K562 (cell line): ENCODE results near the gene PEPD. TPM values are rescaled to one million over a fixed set of nuclear protein-coding genes. Genes with fewer than 3 reads are reported as not detected.

ENCODE experiments used
- ATAC-seq: fragments of 200-7000 bp; cut with Tn5 transposase; 3 replicates; pipeline ENCODE4 v1.9.1; 2020; ENCODE audit warnings: moderate library complexity
- BruUV-seq: library from RNA; stranded (reverse); fragments of 400-500 nt; replicated peaks from 2 replicates; lab custom pipeline; 2021; lab: Mats Ljungman, UMichigan
- CTCF ChIA-PET: fragments of 300-600 bp; formaldehyde crosslinking; extraction: SDS; loops from one replicate; lab custom pipeline; 2021; ENCODE audit warnings: low intra/inter-chr PET ratio; lab: Yijun Ruan, JAX
- POLR2A ChIA-PET: fragments of 300-600, 350-650 bp; sonication (Branson Sonifier 250); formaldehyde crosslinking; extraction: SDS; loops from one replicate; lab custom pipeline; 2021; ENCODE audit warnings: antibody characterized with exemption, inconsistent platforms; lab: Yijun Ruan, JAX
- DNase-seq, 4 experiments: peaks; one replicate each; pipeline versions ENCODE4 v3.0.0 to v3.0.0-alpha.2; 2011 to 2018; ENCODE audit warnings: low spot score in 3 of 4, mixed read lengths in 3 of 4; ENCODE audit errors: extremely low read depth in 1 of 4
- FAIRE-seq: peaks from 2 replicates; lab custom pipeline; 2011; peaks lifted over from hg19 to GRCh38; lab: Jason Lieb, UNC
- H2AFZ ChIP-seq: 2 replicates; pipeline ENCODE4 v1.6.0; 2011; ENCODE audit warnings: low read depth, low read length, control low read depth, inconsistent platforms
- H3K27ac ChIP-seq: fragments of 200-600 bp; 3 replicates; pipeline ENCODE4 v1.8.0; 2011; ENCODE audit warnings: low read depth, mild to moderate bottlenecking, control low read depth, inconsistent platforms, low read length, moderate library complexity, mixed read lengths; ENCODE audit errors: extremely low read depth
- H3K27me3 ChIP-seq, 2 experiments: fragments of 300-600 bp in 1 of 2; 2 replicates in 1 of 2; 3 replicates in 1 of 2; pipeline versions ENCODE4 v1.6.0 to v1.8.0; 2011; ENCODE audit warnings: inconsistent platforms in 2 of 2, low read length in 2 of 2, mild to moderate bottlenecking in 1 of 2, mixed read lengths in 1 of 2, moderate library complexity in 1 of 2; ENCODE audit not compliant: control insufficient read depth in 2 of 2, insufficient read depth in 2 of 2
- H3K36me3 ChIP-seq: fragments of 300-600 bp; 3 replicates; pipeline ENCODE4 v1.8.0; 2011; ENCODE audit warnings: mild to moderate bottlenecking, low read length, inconsistent platforms; ENCODE audit not compliant: control insufficient read depth, insufficient read depth
- H3K4me1 ChIP-seq, 2 experiments: fragments of 200-600 bp in 1 of 2; replicated peaks in 1 of 2; 2 replicates in 1 of 2; 3 replicates in 1 of 2; pipeline versions ENCODE4 v1.5.1 to v1.8.0; 2011; ENCODE audit warnings: inconsistent platforms in 2 of 2, low read length in 2 of 2, mild to moderate bottlenecking in 1 of 2, mixed read lengths in 1 of 2, moderate library complexity in 1 of 2; ENCODE audit not compliant: control insufficient read depth in 2 of 2, insufficient read depth in 2 of 2
- H3K4me2 ChIP-seq: 2 replicates; pipeline ENCODE4 v1.6.1; 2011; ENCODE audit warnings: low read length, control low read depth, inconsistent platforms, mixed read lengths; ENCODE audit not compliant: insufficient read depth
- H3K4me3 ChIP-seq: fragments of 200-600 bp; sonication (generic), shearing (Covaris generic); 2 replicates; pipeline ENCODE4 v1.5.1; 2016; ENCODE audit warnings: control low read depth, inconsistent platforms
- H3K79me2 ChIP-seq: fragments of 200-600 bp; 3 replicates; pipeline ENCODE4 v1.8.0; 2011; ENCODE audit warnings: low read length, inconsistent platforms; ENCODE audit not compliant: control insufficient read depth, insufficient read depth
- H3K9ac ChIP-seq, 2 experiments: 2 replicates each; pipeline versions ENCODE4 v1.6.0 to v1.6.1; 2011; ENCODE audit warnings: low read depth in 2 of 2, low read length in 2 of 2, control low read depth in 1 of 2, inconsistent platforms in 1 of 2, mild to moderate bottlenecking in 1 of 2, mixed read lengths in 1 of 2; ENCODE audit not compliant: insufficient read depth in 1 of 2
- H3K9me1 ChIP-seq: one replicate; pipeline ENCODE4 v1.6.0; 2011; ENCODE audit warnings: inconsistent platforms, mild to moderate bottlenecking, low read length, moderate library complexity; ENCODE audit not compliant: control insufficient read depth, insufficient read depth
- H3K9me3 ChIP-seq: replicated peaks from 2 replicates; pipeline ENCODE4 v1.5.1; 2011; ENCODE audit warnings: low read depth, low read length, inconsistent platforms; ENCODE audit not compliant: control insufficient read depth, insufficient read depth
- H4K20me1 ChIP-seq: replicated peaks from 2 replicates; pipeline ENCODE4 v1.6.1; 2011; ENCODE audit warnings: low read length, inconsistent platforms, mixed read lengths; ENCODE audit not compliant: control insufficient read depth, insufficient read depth
- FOS ChIP-seq: IDR thresholded peaks from 3 replicates; pipeline ENCODE4 v1.6.1; 2011; ENCODE audit not compliant: insufficient read length; ENCODE audit errors: extremely low read depth
- GTF2E2 ChIP-seq: fragments of 200-800 bp; sonication (Bioruptor generic); IDR thresholded peaks from 2 replicates; pipeline ENCODE4 v1.6.1; 2016; ENCODE audit warnings: missing genetic modification characterization, missing compliant biosample characterization
- ILF3 ChIP-seq: fragments of 450-650 bp; IDR thresholded peaks from 2 replicates; pipeline ENCODE4 v1.6.1; 2018; ENCODE audit warnings: antibody characterized with exemption, mild to moderate bottlenecking, moderate library complexity, borderline replicate concordance
- MEIS2 ChIP-seq: fragments of 450-650 bp; IDR thresholded peaks from 2 replicates; pipeline ENCODE4 v1.6.1; 2014; ENCODE audit warnings: mild to moderate bottlenecking; ENCODE audit not compliant: partially characterized antibody
- RBM25 ChIP-seq: fragments of 200-400 bp; formaldehyde crosslinking; IDR thresholded peaks from 2 replicates; pipeline ENCODE4 v1.6.1; 2018; ENCODE audit warnings: low read length, low read depth, moderate library complexity; ENCODE audit not compliant: severe bottlenecking
- SAP30 ChIP-seq: fragments of 200-600 bp; sonication (generic); IDR thresholded peaks from 2 replicates; pipeline ENCODE4 v1.6.1; 2012; ENCODE audit warnings: borderline replicate concordance, low read depth, mild to moderate bottlenecking, moderate library complexity, low read length, control low read depth, inconsistent platforms; ENCODE audit not compliant: insufficient read depth, poor library complexity, severe bottlenecking
- SMARCC2 ChIP-seq: fragments of 450-650 bp; IDR thresholded peaks from 2 replicates; pipeline ENCODE4 v1.6.1; 2017; ENCODE audit warnings: antibody characterized with exemption, moderate library complexity, mild to moderate bottlenecking, low read depth
- TCFL5 ChIP-seq: fragments of 250-450 bp; sonication (Bioruptor Pico); conservative IDR thresholded peaks from 2 replicates; pipeline ENCODE4 v1.6.1; 2021; ENCODE audit warnings: mild to moderate bottlenecking, moderate library complexity, matching md5 sums
- ZNF77 ChIP-seq: fragments of 250-450 bp; sonication (Bioruptor Pico); IDR thresholded peaks from 2 replicates; pipeline ENCODE4 v1.5.0; 2020
- ZNF785 ChIP-seq: fragments of 250-450 bp; sonication (Bioruptor Pico); IDR thresholded peaks from 2 replicates; pipeline ENCODE4 v1.4.0; 2020; ENCODE audit warnings: mild to moderate bottlenecking
- WGBS: fragments of 100-300 bp; shearing (Covaris generic); methylation state at CpG from one replicate; pipeline ENCODE4 v1.1.6; 2016; ENCODE audit warnings: low coverage, mixed read lengths; ENCODE audit not compliant: insufficient coverage; ENCODE audit errors: missing lambda C conversion rate; 5-methylcytosine and 5-hydroxymethylcytosine counted together
- in situ Hi-C: fragments of 300-500 bp; cut with MboI; formaldehyde crosslinking; loops from 4 replicates; pipeline ENCODE4 v1.15.0; 2018; ENCODE audit warnings: inconsistent platforms, mixed read lengths
- intact Hi-C: fragments of 100-400 bp; cut with micrococcal nuclease; formaldehyde crosslinking; loops from 2 replicates; pipeline ENCODE4 v1.14.2; 2022
- polyA plus RNA-seq, 8 experiments: library from polyadenylated mRNA; depleted of rRNA in 4 of 8; stranded (reverse) in 5 of 8; unstranded in 3 of 8; fragments of >200 nt; fragmentation: Nextera tagmentation in 2 of 8; fragmentation: Illumina TruSeq in 1 of 8; extraction: Ambion mirVana in 2 of 8; extraction: Trizol in 1 of 8; gene quantifications; 2 replicates each; pipeline versions ENCODE4 v1.2.1 to v1.2.3, GENCODE V29; 2011 to 2014; ENCODE audit warnings: inconsistent platforms in 1 of 8, missing spikeins in 1 of 8
- total RNA-seq, 7 experiments: library from RNA; depleted of rRNA in 6 of 7; stranded (reverse); fragments of >200 nt in 6 of 7; fragmentation: Illumina TruSeq in 2 of 7; extraction: Trizol in 2 of 7; gene quantifications; 2 replicates each; pipeline versions ENCODE4 v1.2.1 to v1.2.3, GENCODE V29; 2011 to 2021; ENCODE audit warnings: low replicate concordance in 1 of 7
- TF ChIP-seq, protein P1 (sequence below): fragments of 250-450 bp; sonication (Bioruptor Pico); IDR thresholded peaks from 2 replicates; pipeline ENCODE4 v1.8.0; 2021; ENCODE audit warnings: borderline replicate concordance, mild to moderate bottlenecking, moderate library complexity; ENCODE audit not compliant: poor library complexity, severe bottlenecking
- TF ChIP-seq, protein P2 (sequence below): fragments of 150-350 bp; IDR thresholded peaks from 2 replicates; pipeline ENCODE4 v1.6.1; 2014; ENCODE audit warnings: low read depth, mild to moderate bottlenecking, low read length, borderline replicate concordance
- TF ChIP-seq, protein P3 (sequence below): sonication (generic); formaldehyde crosslinking; IDR thresholded peaks from 2 replicates; pipeline ENCODE4 v1.8.1; 2022; ENCODE audit warnings: missing genetic modification reagents
- TF ChIP-seq, protein P4 (sequence below), 2 experiments: fragments of 450-650 bp; IDR thresholded peaks; 2 replicates each; pipeline ENCODE4 v1.6.1; 2016
- TF ChIP-seq, protein P5 (sequence below): sonication (generic); formaldehyde crosslinking; IDR thresholded peaks from 2 replicates; pipeline ENCODE4 v1.8.0; 2022; ENCODE audit warnings: mild to moderate bottlenecking, low read depth, missing genetic modification reagents

The PEPD gene
- total and polyA plus RNA-seq, 9 of the 15 experiments (the other 6 are each of a cell fraction or from before 2014, with no cell fraction given), result 1.3 to 19.2 (median 16.0) TPM

DNA sequence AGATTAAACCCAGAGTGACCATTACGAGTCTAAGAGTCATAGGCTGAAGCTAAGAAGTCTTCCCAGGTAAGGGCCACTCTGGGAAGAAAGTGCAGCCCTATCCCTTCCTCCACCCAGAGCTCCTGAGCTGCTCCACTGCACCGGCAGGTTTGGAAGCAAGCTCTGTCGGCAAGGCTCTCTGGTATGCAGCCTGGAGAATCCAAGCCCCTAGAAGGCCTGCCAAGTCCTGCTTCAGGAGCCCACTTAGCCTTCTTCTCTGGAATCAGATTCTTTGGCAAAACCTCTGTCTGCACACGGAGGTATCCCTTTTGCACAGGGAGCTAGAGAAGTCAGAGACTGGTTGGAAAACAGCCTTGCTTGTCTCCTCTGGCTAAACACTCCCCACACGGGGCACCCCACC lies 89.6 kb downstream of the PEPD start:
- 0% methylated on average over 4 of the region's 5 CpGs for WGBS
- no TSS peak for BruUV-seq
- POLR2A ChIA-PET, result no interaction called here
- TF ChIP-seq, protein P1, sequence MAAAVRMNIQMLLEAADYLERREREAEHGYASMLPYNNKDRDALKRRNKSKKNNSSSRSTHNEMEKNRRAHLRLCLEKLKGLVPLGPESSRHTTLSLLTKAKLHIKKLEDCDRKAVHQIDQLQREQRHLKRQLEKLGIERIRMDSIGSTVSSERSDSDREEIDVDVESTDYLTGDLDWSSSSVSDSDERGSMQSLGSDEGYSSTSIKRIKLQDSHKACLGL (CRISPR knock-in tag), result no peak
- TF ChIP-seq ZNF785 (CRISPR knock-in tag) (no peak), TCFL5 (no peak), ZNF77 (CRISPR knock-in tag) (no peak), MEIS2 (no peak), ILF3 (no peak), RBM25 (no peak), GTF2E2 (tag) (no peak), FOS (no peak), SMARCC2 (no peak), SAP30 (no peak)
- TF ChIP-seq, protein P2, sequence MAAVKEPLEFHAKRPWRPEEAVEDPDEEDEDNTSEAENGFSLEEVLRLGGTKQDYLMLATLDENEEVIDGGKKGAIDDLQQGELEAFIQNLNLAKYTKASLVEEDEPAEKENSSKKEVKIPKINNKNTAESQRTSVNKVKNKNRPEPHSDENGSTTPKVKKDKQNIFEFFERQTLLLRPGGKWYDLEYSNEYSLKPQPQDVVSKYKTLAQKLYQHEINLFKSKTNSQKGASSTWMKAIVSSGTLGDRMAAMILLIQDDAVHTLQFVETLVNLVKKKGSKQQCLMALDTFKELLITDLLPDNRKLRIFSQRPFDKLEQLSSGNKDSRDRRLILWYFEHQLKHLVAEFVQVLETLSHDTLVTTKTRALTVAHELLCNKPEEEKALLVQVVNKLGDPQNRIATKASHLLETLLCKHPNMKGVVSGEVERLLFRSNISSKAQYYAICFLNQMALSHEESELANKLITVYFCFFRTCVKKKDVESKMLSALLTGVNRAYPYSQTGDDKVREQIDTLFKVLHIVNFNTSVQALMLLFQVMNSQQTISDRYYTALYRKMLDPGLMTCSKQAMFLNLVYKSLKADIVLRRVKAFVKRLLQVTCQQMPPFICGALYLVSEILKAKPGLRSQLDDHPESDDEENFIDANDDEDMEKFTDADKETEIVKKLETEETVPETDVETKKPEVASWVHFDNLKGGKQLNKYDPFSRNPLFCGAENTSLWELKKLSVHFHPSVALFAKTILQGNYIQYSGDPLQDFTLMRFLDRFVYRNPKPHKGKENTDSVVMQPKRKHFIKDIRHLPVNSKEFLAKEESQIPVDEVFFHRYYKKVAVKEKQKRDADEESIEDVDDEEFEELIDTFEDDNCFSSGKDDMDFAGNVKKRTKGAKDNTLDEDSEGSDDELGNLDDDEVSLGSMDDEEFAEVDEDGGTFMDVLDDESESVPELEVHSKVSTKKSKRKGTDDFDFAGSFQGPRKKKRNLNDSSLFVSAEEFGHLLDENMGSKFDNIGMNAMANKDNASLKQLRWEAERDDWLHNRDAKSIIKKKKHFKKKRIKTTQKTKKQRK, result no peak
- TF ChIP-seq, protein P3, sequence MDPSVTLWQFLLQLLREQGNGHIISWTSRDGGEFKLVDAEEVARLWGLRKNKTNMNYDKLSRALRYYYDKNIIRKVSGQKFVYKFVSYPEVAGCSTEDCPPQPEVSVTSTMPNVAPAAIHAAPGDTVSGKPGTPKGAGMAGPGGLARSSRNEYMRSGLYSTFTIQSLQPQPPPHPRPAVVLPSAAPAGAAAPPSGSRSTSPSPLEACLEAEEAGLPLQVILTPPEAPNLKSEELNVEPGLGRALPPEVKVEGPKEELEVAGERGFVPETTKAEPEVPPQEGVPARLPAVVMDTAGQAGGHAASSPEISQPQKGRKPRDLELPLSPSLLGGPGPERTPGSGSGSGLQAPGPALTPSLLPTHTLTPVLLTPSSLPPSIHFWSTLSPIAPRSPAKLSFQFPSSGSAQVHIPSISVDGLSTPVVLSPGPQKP (CRISPR knock-in tag), result no peak
- TF ChIP-seq, protein P4, sequence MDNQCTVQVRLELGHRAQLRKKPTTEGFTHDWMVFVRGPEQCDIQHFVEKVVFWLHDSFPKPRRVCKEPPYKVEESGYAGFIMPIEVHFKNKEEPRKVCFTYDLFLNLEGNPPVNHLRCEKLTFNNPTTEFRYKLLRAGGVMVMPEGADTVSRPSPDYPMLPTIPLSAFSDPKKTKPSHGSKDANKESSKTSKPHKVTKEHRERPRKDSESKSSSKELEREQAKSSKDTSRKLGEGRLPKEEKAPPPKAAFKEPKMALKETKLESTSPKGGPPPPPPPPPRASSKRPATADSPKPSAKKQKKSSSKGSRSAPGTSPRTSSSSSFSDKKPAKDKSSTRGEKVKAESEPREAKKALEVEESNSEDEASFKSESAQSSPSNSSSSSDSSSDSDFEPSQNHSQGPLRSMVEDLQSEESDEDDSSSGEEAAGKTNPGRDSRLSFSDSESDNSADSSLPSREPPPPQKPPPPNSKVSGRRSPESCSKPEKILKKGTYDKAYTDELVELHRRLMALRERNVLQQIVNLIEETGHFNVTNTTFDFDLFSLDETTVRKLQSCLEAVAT (IDR thresholded peaks at IDR 0.05), result no peak
- TF ChIP-seq, protein P5, sequence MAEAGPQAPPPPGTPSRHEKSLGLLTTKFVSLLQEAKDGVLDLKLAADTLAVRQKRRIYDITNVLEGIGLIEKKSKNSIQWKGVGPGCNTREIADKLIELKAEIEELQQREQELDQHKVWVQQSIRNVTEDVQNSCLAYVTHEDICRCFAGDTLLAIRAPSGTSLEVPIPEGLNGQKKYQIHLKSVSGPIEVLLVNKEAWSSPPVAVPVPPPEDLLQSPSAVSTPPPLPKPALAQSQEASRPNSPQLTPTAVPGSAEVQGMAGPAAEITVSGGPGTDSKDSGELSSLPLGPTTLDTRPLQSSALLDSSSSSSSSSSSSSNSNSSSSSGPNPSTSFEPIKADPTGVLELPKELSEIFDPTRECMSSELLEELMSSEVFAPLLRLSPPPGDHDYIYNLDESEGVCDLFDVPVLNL, result no peak

More for the DNA sequence above, 89.6 kb downstream of the PEPD start:
- no peaks in the 10 kb centered on the region for H3K79me2 ChIP-seq
- FAIRE-seq (no peak), ATAC-seq (no peak), DNase-seq (no peak)
- H3K9ac ChIP-seq, result no peak overlapping the region
- H3K27me3 ChIP-seq, result peaks cover 4 to 50% of the 10 kb centered on the region in 2 experiments; a peak in 4 of 5 replicates
- CTCF ChIA-PET, result no interaction called here
- no peaks in the 10 kb centered on the region for H3K36me3 ChIP-seq
- no peak overlapping the region for H2AFZ ChIP-seq
- H4K20me1 ChIP-seq, result peaks cover 18% of the 10 kb centered on the region
- in situ Hi-C loops, result loop anchor here (25.0 kb wide), 1 partner anchor 1280 kb away; no protein-coding TSS in a partner anchor
- no peaks in the 10 kb centered on the region for H3K9me3 ChIP-seq
- peaks cover 0 to 9% of the 10 kb centered on the region in 2 experiments; a peak in 2 of 5 replicates for H3K4me1 ChIP-seq
- H3K9me1 ChIP-seq, result no peaks in the 10 kb centered on the region
- intact Hi-C loops, result no loop called here
- H3K4me3 ChIP-seq, result no peak overlapping the region
- H3K27ac ChIP-seq, result no peak overlapping the region
- H3K4me2 ChIP-seq, result no peak overlapping the region
